Ishikawa (cell line): ENCODE measurements around the gene FABP3.

ENCODE experiments used
- CEBPB ChIP-seq: IDR thresholded peaks from 2 replicates; pipeline ENCODE4 v1.6.1; 2012
- CREB1 ChIP-seq: IDR thresholded peaks from 2 replicates; pipeline ENCODE4 v1.6.1; 2012; ENCODE audit warnings: low read depth
- EGR1 ChIP-seq: IDR thresholded peaks from 2 replicates; pipeline ENCODE4 v1.6.1; 2012
- EP300 ChIP-seq: IDR thresholded peaks from 2 replicates; pipeline ENCODE4 v1.6.1; 2012; ENCODE audit warnings: borderline replicate concordance
- FOXM1 ChIP-seq: IDR thresholded peaks from 2 replicates; pipeline ENCODE4 v1.6.1; 2012; ENCODE audit warnings: low read depth, borderline replicate concordance
- MAX ChIP-seq: IDR thresholded peaks from 2 replicates; pipeline ENCODE4 v1.6.1; 2012
- NFIC ChIP-seq: IDR thresholded peaks from 2 replicates; pipeline ENCODE4 v1.6.1; 2012
- RAD21 ChIP-seq: IDR thresholded peaks from 2 replicates; pipeline ENCODE4 v1.6.1; 2012; ENCODE audit warnings: low read depth
- REST ChIP-seq: IDR thresholded peaks from 2 replicates; pipeline ENCODE4 v1.6.1; 2012; ENCODE audit warnings: low read depth, mild to moderate bottlenecking
- TAF1 ChIP-seq: IDR thresholded peaks from 2 replicates; pipeline ENCODE4 v1.6.1; 2012; ENCODE audit warnings: low read depth, mild to moderate bottlenecking
- TCF12 ChIP-seq: IDR thresholded peaks from 2 replicates; pipeline ENCODE4 v1.6.1; 2012; ENCODE audit warnings: low read depth
- TEAD4 ChIP-seq: IDR thresholded peaks from 2 replicates; pipeline ENCODE4 v1.6.1; 2012
- USF1 ChIP-seq: IDR thresholded peaks from 2 replicates; pipeline ENCODE4 v1.6.1; 2012
- YY1 ChIP-seq: IDR thresholded peaks from 2 replicates; pipeline ENCODE4 v1.6.1; 2012; ENCODE audit warnings: low read depth
- ZBTB7A ChIP-seq: IDR thresholded peaks from 2 replicates; pipeline ENCODE4 v1.6.1; 2012; ENCODE audit warnings: low read depth

The FABP3 gene

GRCh38 chr1:31417148-31417547 lies 44.3 kb upstream of the FABP3 start:
- TF ChIP-seq CEBPB (peak; percentile 57; the same call in 1 of the 2 replicates), TAF1 (no peak)

GRCh38 chr1:31416101-31416736 lies 43.3 kb upstream of the FABP3 start:
- TF ChIP-seq EP300: no peak

GRCh38 chr1:31415658-31416057 lies 42.8 kb upstream of the FABP3 start:
- no peak for TF ChIP-seq YY1
- no peak for TF ChIP-seq TAF1
- TF ChIP-seq CEBPB: no peak
- no peak for TF ChIP-seq ZBTB7A
- TF ChIP-seq EP300: no peak
- TF ChIP-seq FOXM1: no peak
- TF ChIP-seq TEAD4: no peak
- TF ChIP-seq RAD21: no peak
- no peak for TF ChIP-seq MAX
- TF ChIP-seq TCF12: no peak
- no peak for TF ChIP-seq NFIC
- TF ChIP-seq CREB1: no peak
- TF ChIP-seq USF1: no peak

GRCh38 chr1:31414980-31415370 lies 42.1 kb upstream of the FABP3 start:
- TF ChIP-seq TAF1: no peak
- TF ChIP-seq ZBTB7A: no peak
- no peak for TF ChIP-seq USF1
- no peak for TF ChIP-seq YY1
- TF ChIP-seq EP300: no peak
- no peak for TF ChIP-seq RAD21
- TF ChIP-seq REST: no peak
- no peak for TF ChIP-seq FOXM1
- TF ChIP-seq NFIC: no peak
- TF ChIP-seq TEAD4: no peak
- no peak for TF ChIP-seq TCF12
- TF ChIP-seq CREB1: no peak
- no peak for TF ChIP-seq MAX

- TF ChIP-seq REST (no peak), FOXM1 (no peak), ZBTB7A (no peak; the same call in 1 of the 2 replicates), TAF1 (peak; percentile 34; the same call in 1 of the 2 replicates), YY1 (no peak), CREB1 (no peak), TEAD4 (no peak), EGR1 (no peak), TCF12 (no peak; the same call in 1 of the 2 replicates), EP300 (no peak), NFIC (peak; percentile 82), RAD21 (no peak), USF1 (no peak), MAX (no peak; the same call in 1 of the 2 replicates), CEBPB (no peak)
Measured at GRCh38 chr1:31413405-31414001, 40.6 kb upstream of the FABP3 start.
